HUDEP-2 (cell line): Measurements from ENCODE around the gene ZNF107.

Experiments
- DNase-seq, 76 experiments: peaks; one replicate each; lab custom pipeline; 2025; ENCODE audit not compliant: unreplicated experiment in 76 of 76; lab: John Stamatoyannopoulos, UW

Gene ZNF107

GRCh38 chr7:64665980-64666662, at the start of gene ZNF107:
Gene ZNF107, plus strand, starts transcription at chr7:64666133. Its CDS starts 150 bp downstream, at chr7:64666283.
- DNase-seq: peak in 75 of 76 experiments; percentile 14 to 90 (median 77)

- DNase-seq: peak in 33 of 76 experiments; percentile 1 to 73 (median 40)
These were observed 47.0 kb upstream of the ZNF107 start for GRCh38 chr7:64618785-64619456.

GRCh38 chr7:64619705-64620104, 46.2 kb upstream of the ZNF107 start:
- no peak for DNase-seq

- DNase-seq: no peak
These were observed 44.3 kb upstream of the ZNF107 start for GRCh38 chr7:64621656-64622055.

- peak in 6 of 76 experiments; percentile 2 to 19 (median 12) for DNase-seq
These were observed 40.5 kb upstream of the ZNF107 start for GRCh38 chr7:64625114-64626082.

- no peak for DNase-seq
These were observed 39.9 kb upstream of the ZNF107 start for GRCh38 chr7:64626083-64626469.

- DNase-seq: no peak
These were observed 39.4 kb upstream of the ZNF107 start for GRCh38 chr7:64626557-64626956.

GRCh38 chr7:64628192-64628591, 37.7 kb upstream of the ZNF107 start:
- DNase-seq: no peak

- no peak for DNase-seq
These were observed 37.2 kb upstream of the ZNF107 start for GRCh38 chr7:64628721-64629120.

- DNase-seq: no peak
These were observed 35.4 kb upstream of the ZNF107 start for GRCh38 chr7:64630496-64630895.

- no peak for DNase-seq
These were observed 33.9 kb upstream of the ZNF107 start for GRCh38 chr7:64632029-64632428.

- no peak for DNase-seq
These were observed 32.5 kb upstream of the ZNF107 start for GRCh38 chr7:64633401-64633800.

GRCh38 chr7:64634406-64635062, 31.4 kb upstream of the ZNF107 start:
- no peak for DNase-seq

GRCh38 chr7:64636386-64636785, 29.5 kb upstream of the ZNF107 start:
- no peak for DNase-seq

GRCh38 chr7:64637521-64638445, 28.1 kb upstream of the ZNF107 start:
- DNase-seq: no peak

- no peak for DNase-seq
These were observed 27.1 kb upstream of the ZNF107 start for GRCh38 chr7:64638822-64639221.

- DNase-seq: no peak
These were observed 26.5 kb upstream of the ZNF107 start for GRCh38 chr7:64639267-64640001.

GRCh38 chr7:64640504-64640903, 25.4 kb upstream of the ZNF107 start:
- no peak for DNase-seq

GRCh38 chr7:64642046-64642445, 23.9 kb upstream of the ZNF107 start:
- DNase-seq: no peak
